G401 (cell line): Measurements from ENCODE around the gene CTSH. TPM values are rescaled to one million over a fixed set of nuclear protein-coding genes. Genes with fewer than 3 reads are reported as not detected.
A peak's percentile ranks its signal among the peaks of the same experiment; 100 is the strongest.

Source experiments
- DNase-seq: peaks from one replicate; pipeline ENCODE4 v3.0.0-alpha.2; 2015; ENCODE audit warnings: low spot score
- in situ Hi-C: cut with HindIII; loops from 2 replicates; pipeline ENCODE4 v1.10.0; 2016; ENCODE audit warnings: low sequenced_read_pairs, mixed read lengths
- total RNA-seq: library from RNA; depleted of rRNA; stranded (reverse); fragments of >200 nt; shearing (Covaris generic); gene quantifications from 2 replicates; pipeline ENCODE4 v1.2.3, GENCODE V29; 2014; rRNA removed

Gene CTSH
- 74.3 and 81.8 TPM in 2 replicates for total RNA-seq

GRCh38 chr15:78944669-78945407 lies at the start of gene CTSH:
TSS of gene CTSH (minus strand) at chr15:78945046. CDS start at chr15:78944981, 65 bp downstream.
- in situ Hi-C loops = no loop called here

GRCh38 chr15:78993931-78994530 lies 49.2 kb upstream of the CTSH start:
- in situ Hi-C loops = no loop called here
- DNase-seq = no peak

More at GRCh38 chr15:78944669-78945407, at the start of gene CTSH:
- peak; percentile 61 for DNase-seq

GRCh38 chr15:78993257-78993930 lies 48.5 kb upstream of the CTSH start:
- no peak for DNase-seq
- in situ Hi-C loops = no loop called here

GRCh38 chr15:78992416-78993256 lies 47.8 kb upstream of the CTSH start:
- no peak for DNase-seq
- in situ Hi-C loops = no loop called here

GRCh38 chr15:78991879-78992278 lies 47.0 kb upstream of the CTSH start:
- no peak for DNase-seq
- in situ Hi-C loops = no loop called here

- in situ Hi-C loops = no loop called here
- DNase-seq = no peak
Measured at GRCh38 chr15:78991476-78991875, 46.6 kb upstream of the CTSH start.

GRCh38 chr15:78990278-78990677 lies 45.4 kb upstream of the CTSH start:
- in situ Hi-C loops = no loop called here
- no peak for DNase-seq

GRCh38 chr15:78989701-78990240 lies 44.9 kb upstream of the CTSH start:
- in situ Hi-C loops = no loop called here

GRCh38 chr15:78988361-78988911 lies 43.6 kb upstream of the CTSH start:
- in situ Hi-C loops = no loop called here
- peak; percentile 44 for DNase-seq

More at GRCh38 chr15:78989701-78990240, 44.9 kb upstream of the CTSH start:
- no peak for DNase-seq

GRCh38 chr15:78987556-78988360 lies 42.9 kb upstream of the CTSH start:
- in situ Hi-C loops = no loop called here

GRCh38 chr15:78985859-78986475 lies 41.1 kb upstream of the CTSH start:
- in situ Hi-C loops = no loop called here
- DNase-seq = no peak

More at GRCh38 chr15:78987556-78988360, 42.9 kb upstream of the CTSH start:
- peak; percentile 49 for DNase-seq

- no peak for DNase-seq
- in situ Hi-C loops = no loop called here
Measured at GRCh38 chr15:78984041-78984440, 39.2 kb upstream of the CTSH start.

- in situ Hi-C loops = no loop called here
Measured at GRCh38 chr15:78983146-78983918, 38.5 kb upstream of the CTSH start.

GRCh38 chr15:78982736-78983135 lies 37.9 kb upstream of the CTSH start:
- in situ Hi-C loops = no loop called here
- DNase-seq = no peak

More at GRCh38 chr15:78983146-78983918, 38.5 kb upstream of the CTSH start:
- DNase-seq = peak; percentile 21

- in situ Hi-C loops = no loop called here
Measured at GRCh38 chr15:78981532-78982313, 36.9 kb upstream of the CTSH start.

More at GRCh38 chr15:78981532-78982313, 36.9 kb upstream of the CTSH start:
- no peak for DNase-seq
